GM18517 (cell line): ENCODE results near the gene ADD3.
"Not testable (repeated sequence)": the region's sequence is repeated elsewhere in the genome, so short reads cannot be mapped to it uniquely, and the experiment has no call there.

Experiments used
- ATAC-seq: cut with Tn5 transposase; IDR thresholded peaks from one replicate; pipeline ENCODE4 v1.9.1; 2021; ENCODE audit warnings: mild to moderate bottlenecking, moderate library complexity; ENCODE audit not compliant: unreplicated experiment

The ADD3 gene

DNA sequence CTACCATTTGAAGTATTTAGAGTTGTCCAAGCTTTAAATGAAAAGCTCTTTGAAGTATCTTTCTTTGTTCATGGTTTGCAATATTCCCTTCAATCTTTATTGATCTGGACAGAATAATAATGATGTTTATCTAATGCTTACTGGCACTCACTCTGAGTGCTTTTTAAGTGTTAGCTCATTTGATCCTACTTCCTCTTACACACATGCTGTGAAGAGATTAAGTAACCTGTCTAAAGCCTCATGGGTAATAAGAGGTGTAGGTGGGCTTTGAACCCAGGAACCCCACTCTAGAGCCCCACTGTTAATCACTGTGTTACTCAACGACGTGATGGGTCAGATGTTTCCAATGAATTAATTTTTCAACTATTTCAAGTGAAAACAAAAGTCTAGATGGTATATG, 31.1 kb upstream of the ADD3 start:
- ATAC-seq, result no peak

DNA sequence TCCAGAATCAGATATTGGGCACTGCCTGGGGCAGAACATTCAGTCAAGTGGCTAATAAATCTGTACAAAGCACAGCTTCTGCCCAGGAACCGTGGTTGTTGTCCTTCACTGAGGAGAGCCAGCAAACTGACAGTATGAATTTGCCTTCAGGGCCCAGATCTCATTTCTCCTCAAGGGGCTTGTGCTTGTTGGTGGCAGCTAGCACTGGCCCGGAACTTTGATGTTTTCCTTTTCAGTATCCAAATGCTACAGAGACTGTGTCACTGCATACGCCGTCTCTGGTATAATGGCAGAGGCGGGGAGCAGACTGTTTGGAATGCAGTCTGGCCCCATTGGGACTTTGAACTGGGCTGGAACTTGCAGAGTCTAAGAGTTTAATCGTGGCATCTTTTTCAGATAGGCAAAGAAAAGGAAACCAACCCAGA, 30.4 kb upstream of the ADD3 start:
- no peak for ATAC-seq

DNA sequence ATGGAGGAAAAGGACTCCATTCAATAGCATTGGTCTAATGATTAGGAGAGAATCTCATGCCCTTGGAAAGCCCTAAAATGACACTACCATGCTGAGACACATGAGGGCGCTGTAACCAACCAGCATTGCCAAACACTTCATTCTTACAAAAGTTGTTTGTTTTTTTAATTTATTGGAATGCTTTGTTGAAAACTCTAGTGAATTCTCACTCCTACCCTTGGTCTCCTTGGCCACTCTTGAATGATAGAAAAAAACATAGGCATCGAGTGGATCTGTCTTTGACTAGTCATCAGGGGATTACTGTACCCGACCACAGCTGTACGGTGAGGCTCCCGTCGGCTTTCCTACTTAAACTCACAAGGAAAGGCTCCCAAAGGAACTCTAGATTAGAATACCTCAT, 29.3 kb upstream of the ADD3 start:
- no peak for ATAC-seq

DNA sequence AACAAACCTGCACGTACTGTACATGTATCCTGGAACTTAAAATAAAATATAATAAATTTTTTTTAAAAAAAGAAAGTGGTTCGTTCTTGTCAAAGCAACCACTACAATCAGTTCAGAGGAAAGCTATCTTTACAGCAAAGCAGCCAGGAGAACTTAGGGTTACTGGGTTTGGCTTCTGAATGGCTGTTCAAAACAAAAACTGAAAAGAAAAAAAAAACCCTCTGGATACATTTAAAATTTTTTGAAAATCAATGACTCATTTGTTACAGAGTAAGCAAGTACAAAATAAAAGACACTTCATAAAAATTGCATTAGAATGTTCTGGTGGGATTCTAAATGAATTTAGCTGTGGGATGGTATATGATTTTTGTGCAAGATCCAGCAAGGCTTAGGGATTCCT, 28.6 kb upstream of the ADD3 start:
- no peak for ATAC-seq

DNA sequence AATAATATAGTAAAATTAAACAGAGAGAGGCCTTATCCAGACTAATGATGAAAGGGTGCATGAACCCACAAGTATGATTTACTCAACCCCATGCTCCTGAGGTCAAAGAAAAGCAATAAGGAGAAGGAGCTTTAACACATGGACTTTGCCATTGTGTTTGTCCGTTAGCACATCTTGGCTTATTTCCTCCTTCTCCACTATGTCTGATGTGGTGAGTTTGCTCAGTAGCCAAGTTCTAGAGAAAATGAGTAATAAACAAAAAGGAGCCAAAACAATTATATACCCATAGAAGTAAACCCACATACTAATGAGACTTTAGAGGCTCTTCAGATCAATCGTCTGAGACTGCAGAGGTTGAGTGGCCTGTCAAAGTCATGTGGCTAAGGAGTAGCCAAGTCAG, 26.1 kb upstream of the ADD3 start:
- ATAC-seq, result no peak

DNA sequence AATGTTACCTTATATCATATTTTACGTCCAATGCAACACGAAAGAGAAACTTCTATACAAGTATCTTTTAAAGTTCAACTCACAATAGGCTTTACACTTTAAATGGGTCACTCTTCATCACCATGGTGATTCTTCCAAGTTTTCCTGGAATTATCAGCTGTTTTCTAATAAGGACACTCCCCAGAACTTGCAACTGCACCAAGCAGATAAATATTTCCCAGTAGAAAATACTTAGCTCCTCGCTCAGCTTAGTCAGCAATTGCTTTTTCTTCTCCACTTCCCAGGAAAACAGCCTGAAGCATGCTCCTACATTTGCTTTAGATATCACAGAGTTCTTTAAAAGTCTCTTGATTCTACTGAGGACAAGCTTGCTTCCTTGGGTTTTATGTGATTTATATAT, 25.7 kb upstream of the ADD3 start:
- no peak for ATAC-seq

DNA sequence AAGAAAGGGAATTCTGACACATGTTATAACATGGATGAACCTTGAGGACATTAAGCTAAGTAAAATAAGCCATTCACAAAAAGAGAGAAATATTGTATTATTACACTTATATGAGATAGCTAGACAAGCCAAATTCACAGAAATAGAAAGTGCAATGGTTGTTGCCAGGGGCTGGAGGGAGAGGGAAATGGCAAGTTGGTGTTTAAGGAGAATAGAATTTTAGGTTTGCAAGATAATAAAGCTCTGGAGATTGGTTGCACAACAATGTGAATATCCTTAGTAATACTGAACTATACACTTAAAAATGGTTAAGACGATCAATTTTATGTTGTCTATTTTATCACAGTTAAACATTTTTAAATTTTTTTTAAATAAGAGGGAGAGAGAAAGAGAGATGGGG, 25.0 kb upstream of the ADD3 start:
- no peak for ATAC-seq

DNA sequence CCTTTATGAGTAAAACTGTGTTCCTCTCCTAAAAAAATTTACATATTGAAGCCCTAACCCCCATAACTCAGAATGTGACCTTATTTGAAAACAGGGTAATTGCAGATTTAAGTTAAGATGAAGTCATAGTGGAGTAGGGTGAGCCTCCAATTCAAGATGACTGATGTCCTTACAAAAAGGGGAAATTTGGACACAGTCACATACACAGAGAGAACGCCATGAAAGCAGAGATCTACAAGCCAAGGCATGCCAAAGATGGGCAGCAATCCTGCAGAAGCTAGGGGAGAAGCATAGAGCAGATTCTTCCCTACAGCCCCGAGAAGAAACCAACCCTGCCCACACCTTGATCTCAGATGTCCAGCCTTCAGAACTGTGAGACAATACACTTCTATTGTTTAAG, 23.8 kb upstream of the ADD3 start:
- no peak for ATAC-seq

DNA sequence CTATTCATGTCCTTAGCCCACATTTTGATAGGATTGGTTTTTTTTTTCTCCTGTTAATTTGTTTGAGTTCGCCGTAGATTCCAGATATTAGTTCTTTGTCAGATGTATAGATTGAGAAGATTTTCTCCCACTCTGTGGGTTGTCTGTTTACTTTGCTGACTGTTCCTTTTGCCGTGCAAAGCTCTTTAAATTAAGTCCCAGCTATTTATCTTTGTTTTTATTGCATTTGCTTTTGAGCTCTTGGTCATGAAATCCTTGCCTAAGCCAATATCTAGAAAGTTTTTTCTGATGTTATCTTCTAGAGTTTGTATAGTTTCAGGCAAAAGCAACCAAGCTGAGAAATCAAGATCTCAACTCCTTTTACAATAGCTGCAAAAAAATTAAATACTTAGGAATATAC, 22.0 kb upstream of the ADD3 start:
- not testable (repeated sequence) for ATAC-seq

DNA sequence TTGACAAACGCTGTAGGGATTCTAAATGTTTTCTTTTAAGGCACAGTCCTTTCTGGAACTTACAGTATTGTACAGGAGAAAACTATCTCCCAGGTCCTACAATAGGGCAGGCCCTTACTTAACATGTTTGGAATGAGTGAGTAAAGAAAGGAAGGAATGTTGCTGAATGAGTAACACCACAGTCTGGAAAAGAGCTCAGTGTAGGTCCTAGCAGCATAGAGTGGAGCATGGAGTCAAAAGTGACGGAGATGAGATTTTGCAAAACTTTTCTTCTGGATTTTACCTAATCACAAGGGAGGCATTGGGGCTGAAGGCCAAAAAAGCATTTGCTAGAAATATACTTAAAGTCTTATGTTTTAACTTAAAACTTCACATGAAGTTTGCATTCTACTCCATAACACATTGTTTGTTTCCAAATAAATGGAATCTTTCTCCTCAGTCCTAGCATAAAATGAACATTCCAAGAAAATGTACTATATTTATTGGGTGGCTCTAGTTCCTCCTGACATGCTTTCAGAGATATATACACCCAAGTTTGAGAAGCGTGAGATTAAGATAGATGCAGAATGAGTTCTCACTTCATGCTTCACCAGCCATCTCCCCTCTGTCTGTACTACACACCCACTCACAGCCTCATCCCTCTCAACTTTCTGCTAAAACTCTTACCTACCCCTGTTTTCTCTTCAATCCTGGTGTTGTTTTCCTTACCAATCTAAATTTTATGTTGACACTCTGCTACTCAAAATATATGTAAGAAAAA, 20.2 kb upstream of the ADD3 start:
- ATAC-seq, result no peak

DNA sequence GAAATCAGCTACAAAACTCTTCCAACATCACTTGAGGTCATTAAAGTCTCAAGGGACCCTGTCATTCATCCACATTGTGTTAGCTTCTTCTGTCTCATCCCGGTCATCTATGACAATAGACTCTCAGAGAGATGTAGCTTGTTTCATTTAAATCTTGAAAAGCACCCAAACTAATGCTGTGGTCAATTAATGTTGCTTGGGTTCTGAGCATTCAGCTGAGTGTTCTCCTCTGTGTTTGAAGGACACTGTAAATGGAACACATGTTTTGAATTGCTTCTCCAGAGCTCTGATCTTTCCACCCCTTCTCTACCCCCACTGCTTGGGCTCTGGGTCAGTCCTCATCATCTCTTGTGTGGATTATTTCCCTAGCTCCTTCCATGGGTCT, 19.6 kb upstream of the ADD3 start:
- ATAC-seq, result no peak

DNA sequence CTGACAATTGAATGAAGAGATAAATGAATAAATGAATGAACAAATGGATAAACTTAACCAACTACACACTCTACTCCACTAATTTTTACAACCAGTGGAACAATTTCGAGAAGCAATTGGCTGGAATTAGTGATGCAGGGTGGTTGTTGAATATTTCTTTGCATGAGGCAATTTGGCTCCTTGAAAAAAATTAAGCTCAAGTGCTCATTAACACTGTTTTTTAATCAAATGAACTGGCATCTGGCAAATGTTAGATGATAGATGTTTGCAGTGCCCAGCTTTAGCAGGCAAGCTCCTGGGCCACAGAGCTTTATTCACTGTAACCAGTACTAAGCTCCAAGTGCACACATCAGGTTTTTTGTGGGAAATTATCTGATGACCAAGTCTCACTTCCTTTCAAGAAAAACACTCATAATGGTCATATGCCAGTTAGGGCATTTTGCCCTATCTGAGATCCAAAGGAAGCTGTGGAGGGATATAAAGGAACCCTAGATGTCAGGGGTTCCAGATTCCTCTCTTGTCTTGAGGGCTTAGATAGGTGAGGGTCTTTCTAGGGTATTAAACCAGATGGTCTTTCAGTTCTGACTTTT, 16.4 kb upstream of the ADD3 start:
- no peak for ATAC-seq

DNA sequence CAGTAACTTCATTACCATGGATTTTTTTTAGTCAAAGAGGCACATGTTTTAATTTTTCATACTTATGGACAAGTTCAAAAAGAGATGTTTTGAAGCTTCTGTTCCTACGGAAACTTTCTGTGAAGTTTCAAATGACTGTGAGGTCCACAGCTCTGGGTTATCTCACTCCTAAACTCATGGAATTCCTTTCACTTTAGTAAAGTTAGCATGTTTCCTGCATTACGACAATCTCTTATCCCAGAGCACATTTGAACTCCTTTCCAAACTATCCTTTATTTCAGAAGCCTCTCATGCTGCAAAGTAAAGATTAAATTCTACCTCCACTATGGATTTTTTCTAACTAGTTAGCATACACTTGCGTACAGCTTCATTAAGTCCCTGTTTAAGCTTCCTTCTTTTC, 15.3 kb upstream of the ADD3 start:
- no peak for ATAC-seq

DNA sequence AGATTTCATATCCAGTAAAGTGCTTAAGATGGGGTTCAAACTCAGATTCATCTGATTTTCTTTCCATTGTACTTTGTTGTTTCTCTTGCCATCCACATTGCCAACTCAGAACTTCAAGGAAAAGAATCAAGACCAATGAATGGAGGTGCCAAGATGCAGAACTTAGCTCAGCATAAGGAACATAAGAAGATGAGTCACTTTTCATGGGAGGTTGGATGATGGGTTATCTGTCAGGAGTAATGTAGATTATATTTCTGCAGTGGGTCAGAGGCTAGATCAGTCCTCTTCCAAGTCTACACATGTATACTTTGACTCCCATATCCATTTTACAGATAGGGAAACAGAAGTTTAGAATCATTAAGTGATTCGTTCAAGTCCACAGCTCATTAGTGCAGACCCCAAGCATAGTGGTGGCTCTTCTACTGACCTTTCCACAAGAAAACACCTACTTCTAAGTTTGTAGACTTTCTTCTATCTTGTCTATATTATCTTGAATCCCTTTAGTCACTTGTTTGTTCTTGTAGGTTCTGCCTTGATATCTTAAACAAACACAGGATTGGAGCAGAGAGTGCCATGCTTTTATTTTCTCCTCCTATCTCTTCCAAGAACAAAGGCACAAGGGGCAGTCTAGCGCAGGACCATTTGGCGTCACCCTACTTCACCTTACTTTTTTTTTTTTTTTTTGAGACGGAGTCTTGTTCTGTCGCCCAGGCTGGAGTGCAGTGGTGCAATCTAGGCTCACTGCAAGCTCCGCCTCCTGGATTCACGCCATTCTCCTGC, 14.0 kb upstream of the ADD3 start:
- no peak for ATAC-seq

DNA sequence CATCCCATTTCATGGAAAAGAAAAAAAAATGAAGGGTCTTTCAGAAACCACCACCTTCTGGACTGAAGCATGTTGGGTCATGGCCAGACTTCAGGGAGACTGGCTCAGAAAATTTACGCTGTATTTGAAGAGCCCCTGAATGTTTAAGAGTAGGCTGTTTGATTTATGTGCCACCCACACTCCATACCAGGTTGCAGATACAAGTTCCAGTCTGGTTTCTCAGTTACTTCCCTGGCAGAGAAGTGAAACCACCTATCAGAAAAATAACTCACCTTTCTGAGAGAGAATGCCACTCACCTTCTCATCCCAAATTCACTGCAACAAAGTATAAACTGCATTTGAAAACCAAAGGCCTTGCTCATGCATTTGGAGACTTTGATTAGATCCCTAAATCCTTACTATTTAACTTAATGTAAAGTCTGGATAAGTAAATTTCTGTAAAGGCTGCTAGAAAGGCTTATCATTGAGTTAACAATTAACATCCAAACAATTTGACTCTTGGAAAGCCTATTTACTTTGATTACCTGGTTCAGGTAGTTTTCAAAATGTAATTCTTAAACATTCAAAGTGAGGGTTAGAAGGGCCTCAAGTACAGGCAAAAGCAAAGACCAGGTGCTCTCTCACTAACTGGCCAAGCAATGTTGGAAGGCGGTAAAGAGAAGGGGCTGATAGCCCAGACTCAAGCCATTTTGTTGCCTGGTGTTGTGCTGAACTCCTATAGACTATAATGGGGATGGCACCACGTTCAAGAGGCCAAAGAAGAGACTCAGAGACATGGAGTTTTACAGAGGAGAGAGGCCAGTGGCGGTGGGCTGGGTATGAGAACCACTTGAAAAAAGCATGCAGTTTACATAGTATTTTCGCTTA, 12.8 kb upstream of the ADD3 start:
- no peak for ATAC-seq

DNA sequence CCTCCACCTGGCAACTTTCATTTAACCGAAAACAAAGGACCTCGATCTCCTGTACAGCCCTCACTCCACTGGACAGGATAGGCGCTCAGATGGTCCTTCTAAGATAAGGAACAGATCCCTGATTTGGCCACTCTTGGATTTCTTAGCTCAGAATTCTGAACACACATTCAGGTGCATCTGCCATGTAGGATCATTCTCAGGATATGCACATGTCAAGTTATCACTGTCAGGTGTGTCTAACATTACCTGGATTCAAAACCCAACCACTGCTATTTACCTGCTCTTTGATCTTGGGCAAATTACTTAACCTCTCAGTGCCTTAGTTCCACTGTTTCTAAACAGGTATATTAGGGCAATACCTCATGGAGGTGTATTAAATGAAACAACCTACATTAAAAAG, 12.2 kb upstream of the ADD3 start:
- ATAC-seq, result no peak

DNA sequence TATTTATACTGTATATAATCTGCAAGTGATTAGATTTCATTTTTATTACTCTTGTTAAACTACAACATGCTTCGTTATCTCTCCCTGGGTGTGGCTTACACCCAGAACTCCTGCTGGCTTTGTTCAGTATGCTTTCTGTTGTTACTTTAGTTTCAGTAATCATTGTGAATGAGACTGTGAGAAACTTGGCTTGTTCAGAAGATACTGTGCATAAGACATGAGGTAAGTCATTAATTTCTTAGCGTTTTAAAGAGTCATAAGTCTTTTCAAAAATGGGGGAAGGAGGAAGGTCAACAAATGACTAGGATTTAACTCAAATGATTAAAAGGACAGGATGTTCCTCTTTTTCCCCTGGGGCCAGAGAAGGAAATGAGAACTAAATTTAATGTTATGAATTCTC, 11.6 kb upstream of the ADD3 start:
- no peak for ATAC-seq

DNA sequence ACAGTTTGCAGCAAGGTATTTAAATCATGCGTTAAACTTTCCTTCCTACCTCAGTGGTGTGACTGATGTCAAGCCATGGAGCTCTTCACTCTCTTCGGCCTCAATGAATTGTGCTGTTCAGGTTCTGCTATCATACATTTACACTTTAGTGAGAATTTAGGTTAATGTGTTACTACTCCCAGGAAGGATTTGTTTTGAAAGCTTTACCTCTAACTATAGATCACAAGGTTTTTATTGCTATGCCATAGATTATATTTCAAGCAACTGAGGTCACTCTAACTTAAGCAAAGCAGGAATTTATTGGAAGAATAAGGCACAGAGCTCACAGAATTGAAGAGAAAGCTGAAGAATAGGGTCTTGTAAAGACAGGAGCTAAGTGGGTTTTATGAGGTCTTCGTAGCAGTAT, 11.0 kb upstream of the ADD3 start:
- no peak for ATAC-seq

DNA sequence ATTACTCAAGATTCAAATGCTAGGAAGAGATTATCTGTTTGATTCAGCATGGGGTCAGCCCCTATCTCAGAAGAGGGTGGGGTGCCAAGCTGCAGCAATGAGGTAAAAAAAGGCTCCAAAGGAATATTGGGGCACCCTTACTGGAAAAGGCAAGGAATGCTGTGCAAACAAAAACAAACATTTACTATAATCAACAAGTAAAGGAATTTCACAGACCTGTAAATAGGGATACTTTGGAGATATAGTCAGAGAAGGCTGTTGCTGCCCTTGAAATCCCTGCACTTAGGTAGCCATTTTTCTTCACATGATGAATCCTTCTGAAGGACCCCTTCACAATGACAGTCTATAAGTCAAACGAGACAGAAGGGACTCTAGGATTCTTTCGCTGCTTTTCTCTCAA, 10.6 kb upstream of the ADD3 start:
- ATAC-seq, result no peak

DNA sequence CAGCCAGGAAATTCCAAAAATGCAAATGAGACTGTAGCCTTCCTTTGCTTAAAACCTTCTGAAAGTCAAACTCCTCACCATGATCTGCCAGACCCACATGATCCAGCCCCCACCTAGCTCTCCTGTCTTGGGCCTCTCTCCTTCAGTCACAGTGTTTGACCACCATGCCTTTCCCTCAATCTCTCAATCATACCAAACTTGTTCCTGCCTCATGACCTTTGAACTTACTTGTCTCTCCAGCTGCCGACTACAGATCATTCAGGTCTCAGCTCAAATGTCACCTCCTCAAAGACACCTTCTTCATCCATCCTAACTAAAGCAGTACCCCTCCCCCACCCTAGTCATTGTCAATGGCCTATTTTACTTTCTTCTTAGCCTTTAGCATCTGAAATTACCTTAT, 9.3 kb upstream of the ADD3 start:
- ATAC-seq, result no peak

DNA sequence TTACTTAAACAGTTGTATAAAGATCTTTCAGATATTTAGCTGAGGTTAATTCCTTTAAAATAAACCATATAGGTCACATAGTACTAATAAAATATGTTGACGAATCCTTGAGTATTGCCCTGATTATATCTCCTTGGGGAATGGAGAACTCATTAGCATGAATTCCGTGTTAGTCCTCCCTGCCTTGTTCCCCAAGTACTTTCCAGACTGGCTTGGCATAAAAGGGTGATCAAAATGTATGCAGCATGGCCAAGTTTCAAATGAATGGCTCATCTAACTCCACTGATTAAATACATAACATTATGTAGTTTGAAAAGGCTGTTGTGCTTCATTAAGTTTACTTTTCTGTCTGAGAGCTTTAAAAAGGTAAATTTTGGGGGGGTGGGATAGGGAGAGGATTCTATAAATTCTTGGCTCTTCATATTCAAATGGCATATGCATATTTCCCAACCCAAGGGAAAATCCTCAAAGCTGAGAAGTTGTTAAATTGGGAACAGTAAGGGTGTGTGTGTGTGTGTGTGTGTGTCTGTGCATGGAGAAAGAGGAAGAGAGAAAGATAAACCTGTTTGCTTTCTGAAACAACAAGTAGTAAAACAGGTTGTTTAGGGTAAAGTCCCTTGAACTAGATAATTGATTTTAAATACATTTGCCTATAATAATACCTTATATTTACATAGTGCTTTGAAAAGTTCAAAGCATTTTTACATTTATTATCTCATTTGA, 4.8 kb upstream of the ADD3 start:
- ATAC-seq, result no peak
